ENCODE data around the gene IMPACT. TPM values are rescaled to one million over a fixed set of nuclear protein-coding genes. Genes with fewer than 3 reads are reported as not detected.

IMPACT gene
- total RNA-seq, 1 experiment from 2014 or later, result 25.8 TPM

DNA sequence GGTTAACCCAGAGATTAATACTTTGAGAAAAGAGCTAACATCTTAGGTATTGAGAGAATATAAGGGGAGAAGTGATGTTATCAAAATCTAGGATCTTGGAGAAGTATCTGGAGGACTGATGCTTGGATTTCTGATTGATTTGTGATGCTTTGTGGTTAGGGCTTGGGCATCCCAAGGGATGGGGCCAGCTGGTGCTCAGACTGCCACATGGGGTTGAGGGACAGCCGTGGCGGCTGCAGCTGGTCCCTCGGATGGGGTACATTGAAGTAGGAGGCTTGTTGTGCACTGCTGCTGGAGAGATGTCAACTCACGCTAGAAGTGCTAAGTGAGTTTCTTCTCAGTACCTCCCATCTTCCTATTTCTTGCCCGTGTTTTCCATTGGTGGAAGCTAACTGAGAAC lies 56.4 kb downstream of the IMPACT start:
- H3K9me3 Mint-ChIP-seq (ENCODE audit: low read depth, unreplicated experiment), result no peaks in the 10 kb centered on the region
- H3K4me1 Mint-ChIP-seq (ENCODE audit: low read depth, unreplicated experiment), result peaks cover 1% of the 10 kb centered on the region
- H3K27me3 Mint-ChIP-seq (ENCODE audit: unreplicated experiment), result peaks cover 61% of the 10 kb centered on the region
- intact Hi-C loops (cut with micrococcal nuclease; ENCODE audit: unreplicated experiment), result no loop called here
- TF ChIP-seq, protein P1, sequence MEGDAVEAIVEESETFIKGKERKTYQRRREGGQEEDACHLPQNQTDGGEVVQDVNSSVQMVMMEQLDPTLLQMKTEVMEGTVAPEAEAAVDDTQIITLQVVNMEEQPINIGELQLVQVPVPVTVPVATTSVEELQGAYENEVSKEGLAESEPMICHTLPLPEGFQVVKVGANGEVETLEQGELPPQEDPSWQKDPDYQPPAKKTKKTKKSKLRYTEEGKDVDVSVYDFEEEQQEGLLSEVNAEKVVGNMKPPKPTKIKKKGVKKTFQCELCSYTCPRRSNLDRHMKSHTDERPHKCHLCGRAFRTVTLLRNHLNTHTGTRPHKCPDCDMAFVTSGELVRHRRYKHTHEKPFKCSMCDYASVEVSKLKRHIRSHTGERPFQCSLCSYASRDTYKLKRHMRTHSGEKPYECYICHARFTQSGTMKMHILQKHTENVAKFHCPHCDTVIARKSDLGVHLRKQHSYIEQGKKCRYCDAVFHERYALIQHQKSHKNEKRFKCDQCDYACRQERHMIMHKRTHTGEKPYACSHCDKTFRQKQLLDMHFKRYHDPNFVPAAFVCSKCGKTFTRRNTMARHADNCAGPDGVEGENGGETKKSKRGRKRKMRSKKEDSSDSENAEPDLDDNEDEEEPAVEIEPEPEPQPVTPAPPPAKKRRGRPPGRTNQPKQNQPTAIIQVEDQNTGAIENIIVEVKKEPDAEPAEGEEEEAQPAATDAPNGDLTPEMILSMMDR (IDR thresholded peaks at IDR 0.05; ENCODE audit: unreplicated experiment), result no peak
- DNase-seq, result no peak
- no peak overlapping the region for H3K4me3 Mint-ChIP-seq (ENCODE audit: low read depth, unreplicated experiment)
- BruUV-seq (replicated peaks), result no TSS peak
- H3K27ac Mint-ChIP-seq (ENCODE audit: unreplicated experiment), result no peak overlapping the region
- CTCF ChIA-PET, result no interaction called here
- no peaks in the 10 kb centered on the region for H3K36me3 Mint-ChIP-seq (ENCODE audit: insufficient read depth, unreplicated experiment)

GRCh38 chr18:24485681-24486080 lies 59.2 kb downstream of the IMPACT start:
- TF ChIP-seq, protein P1 (IDR thresholded peaks at IDR 0.05; ENCODE audit: unreplicated experiment), result no peak
- CTCF ChIA-PET, result no interaction called here
- Mint-ChIP-seq H3K27me3 (ENCODE audit: unreplicated experiment) (peaks cover 55% of the 10 kb centered on the region), H3K4me1 (ENCODE audit: low read depth, unreplicated experiment) (peaks cover 14% of the 10 kb centered on the region), H3K9me3 (ENCODE audit: low read depth, unreplicated experiment) (no peaks in the 10 kb centered on the region), H3K4me3 (ENCODE audit: low read depth, unreplicated experiment) (no peak overlapping the region), H3K27ac (ENCODE audit: unreplicated experiment) (no peak overlapping the region), H3K36me3 (ENCODE audit: insufficient read depth, unreplicated experiment) (no peaks in the 10 kb centered on the region)
- BruUV-seq (replicated peaks), result no TSS peak
- no peak for DNase-seq
- intact Hi-C loops (cut with micrococcal nuclease; ENCODE audit: unreplicated experiment), result loop anchor here (2.0 to 5.0 kb wide), 2 partner anchors 117 to 241 kb away; no protein-coding TSS in a partner anchor

DNA sequence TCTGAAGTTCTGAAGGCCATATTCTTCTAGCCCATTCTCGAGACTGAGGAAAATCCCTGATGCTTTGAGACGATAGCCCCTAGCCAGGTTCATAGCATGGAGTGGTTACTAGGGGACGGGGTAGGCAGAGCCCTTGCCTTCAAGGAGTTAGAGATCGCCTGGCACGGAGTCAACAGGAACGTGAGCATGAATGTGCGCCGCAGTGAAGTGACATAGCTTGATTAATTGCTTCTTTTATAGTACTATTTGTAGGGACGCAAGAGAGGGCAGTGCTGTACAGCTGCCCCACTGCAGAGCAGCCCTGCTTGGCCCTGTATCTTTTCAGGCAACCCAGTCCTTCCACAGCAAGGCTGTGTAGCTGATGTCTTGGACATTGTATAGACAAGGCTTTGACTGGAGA lies 60.2 kb downstream of the IMPACT start:
- Mint-ChIP-seq H3K4me1 (ENCODE audit: low read depth, unreplicated experiment) (peaks cover 14% of the 10 kb centered on the region), H3K36me3 (ENCODE audit: insufficient read depth, unreplicated experiment) (no peaks in the 10 kb centered on the region), H3K27ac (ENCODE audit: unreplicated experiment) (no peak overlapping the region), H3K4me3 (ENCODE audit: low read depth, unreplicated experiment) (no peak overlapping the region), H3K9me3 (ENCODE audit: low read depth, unreplicated experiment) (no peaks in the 10 kb centered on the region), H3K27me3 (ENCODE audit: unreplicated experiment) (peaks cover 45% of the 10 kb centered on the region)
- BruUV-seq (replicated peaks), result no TSS peak
- CTCF ChIA-PET, result no interaction called here
- TF ChIP-seq, protein P1 (IDR thresholded peaks at IDR 0.05; ENCODE audit: unreplicated experiment), result no peak
- intact Hi-C loops (cut with micrococcal nuclease; ENCODE audit: unreplicated experiment), result loop anchor here (2.0 to 5.0 kb wide), 2 partner anchors 116 to 240 kb away; no protein-coding TSS in a partner anchor
- no peak for DNase-seq

DNA sequence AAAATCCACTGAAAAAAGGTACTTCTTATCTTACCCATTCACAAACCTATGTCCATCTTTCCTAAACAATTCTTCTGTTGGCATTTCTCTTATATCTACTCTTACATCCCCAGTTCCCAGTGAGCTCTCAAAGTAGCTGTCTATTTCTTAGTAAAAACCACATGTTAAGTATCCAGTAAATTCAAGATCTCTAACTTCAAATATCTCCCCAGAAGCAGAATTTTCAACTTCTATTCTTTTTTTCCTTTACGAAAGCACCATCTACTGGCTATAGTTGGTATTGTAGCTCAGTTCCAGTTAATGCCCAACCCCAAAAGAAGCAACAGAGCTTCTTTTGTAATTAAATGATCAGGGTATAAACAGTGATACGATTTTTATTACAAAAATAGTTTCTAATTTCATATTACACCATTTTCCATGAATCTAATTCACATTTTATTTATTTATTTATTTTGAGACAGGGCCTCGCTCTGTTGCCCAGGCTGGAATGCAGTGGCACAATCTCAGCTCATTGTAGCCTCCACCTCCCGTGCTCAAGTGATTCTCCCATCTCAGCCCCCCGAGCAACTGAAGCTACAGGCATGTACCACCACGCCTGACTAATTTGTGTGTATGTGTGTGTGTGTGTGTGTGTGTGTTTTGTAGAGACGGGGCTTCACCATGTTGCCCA lies 62.5 kb downstream of the IMPACT start:
- H3K4me3 Mint-ChIP-seq (ENCODE audit: low read depth, unreplicated experiment), result no peak overlapping the region
- peaks cover 14% of the 10 kb centered on the region for H3K4me1 Mint-ChIP-seq (ENCODE audit: low read depth, unreplicated experiment)
- BruUV-seq (replicated peaks), result no TSS peak
- peaks cover 46% of the 10 kb centered on the region for H3K27me3 Mint-ChIP-seq (ENCODE audit: unreplicated experiment)
- no peak overlapping the region for H3K27ac Mint-ChIP-seq (ENCODE audit: unreplicated experiment)
- no peaks in the 10 kb centered on the region for H3K9me3 Mint-ChIP-seq (ENCODE audit: low read depth, unreplicated experiment)
- DNase-seq, result peak; percentile 37
- intact Hi-C loops (cut with micrococcal nuclease; ENCODE audit: unreplicated experiment), result loop anchor here (1.0 to 5.0 kb wide), 2 partner anchors 113 to 130 kb away; no protein-coding TSS in a partner anchor
- CTCF ChIA-PET, result interaction anchor here (0.6 to 3.8 kb wide), 12 partner anchors 11 to 778 kb away, joined by 3 to 39 read pairs (median 4); partner anchors contain the start of gene OSBPL1A
- TF ChIP-seq, protein P1 (IDR thresholded peaks at IDR 0.05; ENCODE audit: unreplicated experiment), result peak; percentile 43
- no peaks in the 10 kb centered on the region for H3K36me3 Mint-ChIP-seq (ENCODE audit: insufficient read depth, unreplicated experiment)
